OCI-LY7 (cell line): ENCODE results near the gene DENND6B.

Experiments used
- EZH2phosphoT487 ChIP-seq: fragments of 200-600 bp; sonication (generic); IDR thresholded peaks from 2 replicates; pipeline ENCODE4 v1.6.1; 2018; ENCODE audit warnings: low read depth, borderline replicate concordance, mild to moderate bottlenecking, mixed run types, antibody characterized with exemption, low read length, moderate library complexity, mixed read lengths
- TF ChIP-seq, protein P1 (sequence below): fragments of 200-600 bp; sonication (generic); conservative IDR thresholded peaks from 2 replicates; pipeline ENCODE4 v1.5.1; 2014; ENCODE audit warnings: mild to moderate bottlenecking, antibody characterized with exemption, low read length, moderate library complexity, mixed read lengths

DNA sequence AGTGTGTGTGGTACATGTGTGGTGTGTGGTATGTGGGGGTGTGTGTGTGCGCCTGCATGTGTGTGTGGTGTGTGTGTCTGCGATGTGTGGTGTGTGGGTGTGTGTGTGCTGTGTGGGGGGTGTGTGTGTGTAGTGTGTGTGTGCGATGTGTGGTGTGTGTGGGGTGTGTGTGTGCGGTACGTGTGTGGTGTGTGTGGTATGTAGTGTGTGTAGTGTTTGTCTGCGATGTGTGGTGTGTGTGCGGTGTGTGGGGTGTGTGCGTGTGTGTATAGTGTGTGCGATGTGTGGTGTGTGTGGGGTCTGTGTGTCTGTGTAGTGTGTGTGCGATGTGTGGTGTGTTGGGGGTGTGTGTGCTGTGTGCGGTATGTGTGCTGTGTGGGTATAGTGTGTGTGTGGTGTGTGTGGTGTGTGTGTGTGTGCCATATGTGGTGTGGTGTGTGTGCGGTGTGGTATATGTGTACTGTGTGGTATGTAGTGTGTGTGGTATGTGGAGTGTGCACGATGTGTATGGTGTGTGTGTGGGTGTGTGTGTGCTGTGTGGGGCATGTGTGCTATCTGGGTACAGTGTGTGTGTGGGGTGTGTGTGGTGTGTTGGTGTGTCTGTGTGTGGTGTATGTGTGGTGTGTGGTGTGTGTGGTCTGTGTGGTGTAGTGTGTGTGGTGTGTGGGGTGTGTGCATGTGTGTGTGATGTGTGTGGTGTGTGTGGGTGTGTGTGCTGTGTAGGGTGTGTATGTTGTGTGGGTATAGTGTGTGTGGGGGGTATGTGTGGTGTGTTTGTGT lies 10.6 kb upstream of the DENND6B start:
- TF ChIP-seq, protein P1, sequence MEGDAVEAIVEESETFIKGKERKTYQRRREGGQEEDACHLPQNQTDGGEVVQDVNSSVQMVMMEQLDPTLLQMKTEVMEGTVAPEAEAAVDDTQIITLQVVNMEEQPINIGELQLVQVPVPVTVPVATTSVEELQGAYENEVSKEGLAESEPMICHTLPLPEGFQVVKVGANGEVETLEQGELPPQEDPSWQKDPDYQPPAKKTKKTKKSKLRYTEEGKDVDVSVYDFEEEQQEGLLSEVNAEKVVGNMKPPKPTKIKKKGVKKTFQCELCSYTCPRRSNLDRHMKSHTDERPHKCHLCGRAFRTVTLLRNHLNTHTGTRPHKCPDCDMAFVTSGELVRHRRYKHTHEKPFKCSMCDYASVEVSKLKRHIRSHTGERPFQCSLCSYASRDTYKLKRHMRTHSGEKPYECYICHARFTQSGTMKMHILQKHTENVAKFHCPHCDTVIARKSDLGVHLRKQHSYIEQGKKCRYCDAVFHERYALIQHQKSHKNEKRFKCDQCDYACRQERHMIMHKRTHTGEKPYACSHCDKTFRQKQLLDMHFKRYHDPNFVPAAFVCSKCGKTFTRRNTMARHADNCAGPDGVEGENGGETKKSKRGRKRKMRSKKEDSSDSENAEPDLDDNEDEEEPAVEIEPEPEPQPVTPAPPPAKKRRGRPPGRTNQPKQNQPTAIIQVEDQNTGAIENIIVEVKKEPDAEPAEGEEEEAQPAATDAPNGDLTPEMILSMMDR: no peak
- TF ChIP-seq EZH2phosphoT487: no peak
